Measurements from ENCODE around the gene PTBP2.
"Not testable (repeated sequence)": the region's sequence is repeated elsewhere in the genome, so short reads cannot be mapped to it uniquely, and the experiment has no call there.

Gene PTBP2

DNA sequence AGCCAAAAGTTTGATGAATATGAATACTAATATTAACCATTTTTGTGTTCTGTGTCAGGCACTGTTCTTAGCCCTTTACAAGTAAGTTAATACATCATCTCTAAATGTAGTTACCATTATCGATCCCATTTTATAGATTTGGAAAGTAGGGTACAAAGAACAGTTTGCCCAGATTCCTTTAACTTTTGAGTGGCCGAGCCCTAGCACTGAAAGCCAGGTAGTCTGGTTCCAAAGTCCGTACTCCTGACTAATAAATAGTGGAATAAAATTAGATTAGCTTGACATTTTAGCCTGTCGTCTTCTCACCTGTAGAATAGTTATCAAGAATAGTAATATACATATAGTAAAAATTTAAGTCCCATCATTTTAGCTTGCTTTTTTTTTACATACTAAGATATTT lies 70.6 kb downstream of the PTBP2 start:
- H3K27ac Mint-ChIP-seq (ENCODE audit: low read depth): no peak overlapping the region
- peaks cover 7% of the 10 kb centered on the region for H3K9me3 Mint-ChIP-seq
- peaks cover 9% of the 10 kb centered on the region for H3K4me1 Mint-ChIP-seq
- no peak for ATAC-seq (replicated peaks; ENCODE audit: extremely low read depth, poor library complexity, severe bottlenecking)
- peaks cover 11% of the 10 kb centered on the region for H3K36me3 Mint-ChIP-seq (ENCODE audit: insufficient read depth)
- H3K27me3 Mint-ChIP-seq: no peaks in the 10 kb centered on the region
- no peak for DNase-seq (ENCODE audit: low spot score in 2 of 2)
- H3K4me3 Mint-ChIP-seq: no peak overlapping the region

DNA sequence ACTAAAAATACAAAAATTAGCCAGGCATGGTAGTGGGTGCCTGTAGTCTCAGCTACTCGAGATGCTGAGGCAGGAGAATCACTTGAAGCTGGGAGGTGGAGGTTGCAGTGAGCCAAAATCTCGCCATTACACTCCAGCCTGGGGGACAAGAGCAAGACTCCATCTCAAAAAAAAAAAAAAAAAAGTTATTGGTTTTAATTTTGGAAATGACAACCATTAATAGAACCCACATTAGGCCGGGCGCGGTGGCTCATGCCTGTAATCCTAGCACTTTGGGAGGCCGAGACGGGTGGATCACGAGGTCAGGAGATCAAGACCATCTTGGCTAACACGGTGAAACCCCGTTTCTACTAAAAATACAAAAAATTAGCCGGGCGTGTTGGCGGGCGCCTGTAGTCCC lies 80.1 kb downstream of the PTBP2 start:
- ATAC-seq (replicated peaks; ENCODE audit: extremely low read depth, poor library complexity, severe bottlenecking); H3K27ac Mint-ChIP-seq (ENCODE audit: low read depth); H3K4me3 Mint-ChIP-seq; DNase-seq (ENCODE audit: low spot score in 2 of 2); H3K27me3 Mint-ChIP-seq; H3K9me3 Mint-ChIP-seq: not testable (repeated sequence)
- Mint-ChIP-seq H3K36me3 (ENCODE audit: insufficient read depth) (peaks cover 18% of the 10 kb centered on the region), H3K4me1 (peaks cover 16% of the 10 kb centered on the region)

DNA sequence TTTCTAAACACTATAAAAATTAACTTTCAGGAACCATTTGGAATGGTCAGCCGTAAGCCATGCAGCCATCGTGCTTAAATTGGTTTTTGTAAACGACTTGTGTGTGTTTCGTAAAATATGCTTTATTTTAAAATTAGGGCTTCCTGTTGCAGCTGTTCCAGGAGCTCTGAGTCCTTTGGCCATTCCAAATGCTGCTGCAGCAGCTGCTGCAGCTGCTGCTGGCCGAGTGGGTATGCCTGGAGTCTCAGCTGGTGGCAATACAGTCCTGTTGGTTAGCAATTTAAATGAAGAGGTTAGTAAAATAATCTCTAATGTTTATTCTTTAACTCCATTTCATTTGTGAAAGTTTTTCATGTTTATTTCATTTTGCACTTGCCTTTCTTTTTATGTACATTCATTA lies 83.1 kb downstream of the PTBP2 start:
- Mint-ChIP-seq H3K36me3 (ENCODE audit: insufficient read depth) (peaks cover 18% of the 10 kb centered on the region), H3K4me1 (peaks cover 12% of the 10 kb centered on the region), H3K27me3 (no peaks in the 10 kb centered on the region), H3K4me3 (no peak overlapping the region), H3K27ac (ENCODE audit: low read depth) (no peak overlapping the region), H3K9me3 (no peaks in the 10 kb centered on the region)
- ATAC-seq (replicated peaks; ENCODE audit: extremely low read depth, poor library complexity, severe bottlenecking) (no peak), DNase-seq (ENCODE audit: low spot score in 2 of 2) (no peak)

DNA sequence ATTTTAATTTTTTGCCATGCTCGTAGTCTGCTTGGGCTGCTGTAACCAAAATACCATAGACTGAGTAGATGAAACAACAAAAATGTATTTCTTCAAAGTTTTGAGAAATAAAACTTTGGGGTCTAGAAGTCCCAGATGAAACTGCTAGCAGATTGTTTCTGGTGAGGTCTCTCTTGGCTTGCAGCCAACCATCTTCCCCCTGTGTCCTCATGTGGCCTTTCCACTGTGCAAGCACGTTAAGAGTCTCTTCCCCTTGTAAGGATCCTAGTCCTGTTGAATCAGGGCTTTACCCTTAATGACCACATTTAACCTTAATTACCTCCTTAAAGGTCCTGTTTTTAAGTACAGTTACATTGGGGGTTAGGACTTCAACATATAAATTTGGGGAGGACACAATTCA lies 86.6 kb downstream of the PTBP2 start:
- ATAC-seq (replicated peaks; ENCODE audit: extremely low read depth, poor library complexity, severe bottlenecking): no peak
- Mint-ChIP-seq H3K27ac (ENCODE audit: low read depth) (no peak overlapping the region), H3K9me3 (no peaks in the 10 kb centered on the region)

DNA sequence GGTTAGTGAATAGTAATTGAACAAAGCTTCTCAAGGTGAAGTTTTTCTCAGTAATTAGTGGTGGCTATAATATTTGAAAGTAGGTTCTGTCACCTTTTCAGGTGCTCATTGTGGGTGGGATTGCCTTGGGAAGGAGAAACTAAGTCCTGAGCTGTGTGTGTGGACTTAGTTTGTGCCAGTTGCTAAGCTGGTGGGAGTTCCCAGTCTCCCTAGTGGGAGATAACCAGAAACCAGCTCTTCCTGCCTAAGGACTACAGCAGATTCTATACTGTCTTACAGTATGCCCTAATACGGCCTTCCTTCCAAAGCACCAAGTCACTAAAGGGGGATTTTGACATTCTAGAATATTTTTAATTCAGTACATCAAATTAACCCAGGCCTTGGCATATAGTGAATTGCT lies 94.3 kb downstream of the PTBP2 start:
- no peak for ATAC-seq (replicated peaks; ENCODE audit: extremely low read depth, poor library complexity, severe bottlenecking)
- H3K4me1 Mint-ChIP-seq: no peaks in the 10 kb centered on the region
- DNase-seq (ENCODE audit: low spot score in 2 of 2): no peak
- H3K27ac Mint-ChIP-seq (ENCODE audit: low read depth): no peak overlapping the region
- no peaks in the 10 kb centered on the region for H3K27me3 Mint-ChIP-seq
- no peak overlapping the region for H3K4me3 Mint-ChIP-seq
- H3K36me3 Mint-ChIP-seq (ENCODE audit: insufficient read depth): peaks cover 19% of the 10 kb centered on the region
- H3K9me3 Mint-ChIP-seq: no peaks in the 10 kb centered on the region

More for the DNA sequence above, 86.6 kb downstream of the PTBP2 start:
- Mint-ChIP-seq H3K36me3 (ENCODE audit: insufficient read depth) (peaks cover 27% of the 10 kb centered on the region), H3K4me3 (no peak overlapping the region), H3K4me1 (peaks cover under 1% of the 10 kb centered on the region), H3K27me3 (no peaks in the 10 kb centered on the region)
- DNase-seq (ENCODE audit: low spot score in 2 of 2): no peak

DNA sequence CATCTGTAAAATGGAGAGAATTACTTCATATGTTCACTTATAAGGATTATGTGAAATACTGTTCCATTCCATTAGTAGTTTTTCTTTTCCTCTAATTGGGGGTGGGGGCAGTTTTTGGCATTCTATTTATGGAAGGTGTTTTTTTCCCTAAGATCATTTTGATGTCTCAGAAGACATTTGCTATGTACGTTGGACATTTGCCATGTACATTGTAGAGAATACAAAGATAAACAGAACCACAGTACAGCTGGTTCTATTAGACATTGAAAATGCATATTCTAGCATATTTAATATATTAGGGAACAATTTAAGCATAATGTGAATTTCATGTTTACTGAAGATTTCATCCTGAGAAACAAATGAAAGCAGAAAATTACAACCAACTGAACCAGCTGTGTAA lies 98.5 kb downstream of the PTBP2 start:
- H3K4me1 Mint-ChIP-seq: no peaks in the 10 kb centered on the region
- H3K4me3 Mint-ChIP-seq: no peak overlapping the region
- H3K36me3 Mint-ChIP-seq (ENCODE audit: insufficient read depth): peaks cover 2% of the 10 kb centered on the region
- no peak overlapping the region for H3K27ac Mint-ChIP-seq (ENCODE audit: low read depth)
- DNase-seq (ENCODE audit: low spot score in 2 of 2) (no peak), ATAC-seq (replicated peaks; ENCODE audit: extremely low read depth, poor library complexity, severe bottlenecking) (no peak)
- no peaks in the 10 kb centered on the region for H3K9me3 Mint-ChIP-seq
- H3K27me3 Mint-ChIP-seq: no peaks in the 10 kb centered on the region

DNA sequence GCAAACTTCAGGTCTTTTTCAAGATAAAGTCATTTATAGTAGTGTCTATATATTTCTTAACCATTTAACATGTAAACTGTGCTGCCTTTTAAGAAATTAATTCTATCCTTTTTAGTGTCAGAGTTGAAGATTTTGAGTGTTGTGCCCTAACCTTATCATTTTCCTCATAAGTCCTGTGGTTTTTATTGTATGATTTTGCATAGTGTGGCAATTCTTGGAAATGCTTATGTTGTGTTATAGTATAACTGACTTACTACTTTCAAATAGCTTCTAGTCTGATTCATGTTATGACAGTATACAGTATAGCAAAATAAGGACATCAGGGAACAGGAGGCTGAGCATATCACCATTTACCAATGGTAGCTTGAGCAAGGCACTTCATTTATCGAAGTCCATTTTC lies 99.1 kb downstream of the PTBP2 start:
- Mint-ChIP-seq H3K27ac (ENCODE audit: low read depth) (no peak overlapping the region), H3K36me3 (ENCODE audit: insufficient read depth) (peaks cover 2% of the 10 kb centered on the region), H3K4me3 (no peak overlapping the region), H3K27me3 (no peaks in the 10 kb centered on the region), H3K9me3 (no peaks in the 10 kb centered on the region), H3K4me1 (no peaks in the 10 kb centered on the region)
- DNase-seq (ENCODE audit: low spot score in 2 of 2) (no peak), ATAC-seq (replicated peaks; ENCODE audit: extremely low read depth, poor library complexity, severe bottlenecking) (no peak)

DNA sequence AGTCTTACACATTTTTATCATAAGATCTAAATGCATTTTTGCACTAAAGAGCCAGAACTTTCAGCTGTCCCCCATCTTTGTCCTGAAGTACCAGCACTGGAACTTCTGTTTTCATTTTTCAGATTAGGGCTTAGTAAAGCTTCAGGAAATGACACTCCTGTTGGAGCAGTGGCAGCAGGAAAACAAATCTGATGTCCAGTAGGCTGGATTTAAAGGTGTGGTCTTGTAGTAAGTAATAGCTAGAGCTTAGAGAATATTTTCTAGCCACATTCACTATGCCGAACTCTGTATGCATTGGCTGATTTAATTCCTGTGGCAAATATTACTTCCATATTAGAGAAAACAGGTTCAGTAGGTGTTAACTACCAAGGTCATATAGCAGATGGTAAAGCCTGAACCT lies 103.6 kb downstream of the PTBP2 start:
- H3K36me3 Mint-ChIP-seq (ENCODE audit: insufficient read depth): peaks cover 2% of the 10 kb centered on the region
- ATAC-seq (replicated peaks; ENCODE audit: extremely low read depth, poor library complexity, severe bottlenecking) (no peak), DNase-seq (ENCODE audit: low spot score in 2 of 2) (no peak)
- H3K4me1 Mint-ChIP-seq: no peaks in the 10 kb centered on the region
- no peak overlapping the region for H3K4me3 Mint-ChIP-seq
- H3K27ac Mint-ChIP-seq (ENCODE audit: low read depth): no peak overlapping the region
- H3K27me3 Mint-ChIP-seq: no peaks in the 10 kb centered on the region
- no peaks in the 10 kb centered on the region for H3K9me3 Mint-ChIP-seq

DNA sequence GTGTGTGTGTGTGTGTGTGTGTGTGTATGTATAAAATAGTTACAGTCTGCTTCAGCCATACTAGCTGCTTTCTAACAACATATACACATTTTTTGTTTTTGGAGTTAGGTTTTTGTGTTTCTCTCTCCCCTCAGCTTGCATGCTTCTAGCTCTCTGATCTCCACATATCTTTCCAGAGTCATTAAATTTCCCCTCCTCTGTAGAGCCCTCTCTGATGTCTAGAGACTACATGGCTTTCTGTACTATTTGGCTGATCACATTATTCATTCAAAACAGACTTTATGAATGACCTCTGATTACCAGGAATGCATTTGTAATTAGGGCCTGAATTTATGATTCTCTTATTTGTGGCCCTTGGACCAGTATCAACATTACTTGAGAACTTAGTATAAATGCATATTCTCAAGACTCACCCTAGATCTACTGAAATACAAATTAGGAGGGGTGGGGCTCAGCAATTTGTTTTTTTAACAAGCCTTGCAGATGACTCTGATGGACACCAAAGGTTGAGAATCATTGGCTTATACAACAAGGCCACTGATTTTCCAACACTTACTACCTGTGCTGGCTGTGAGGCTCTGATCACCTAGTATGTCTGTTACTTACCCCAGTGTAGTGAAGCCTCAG lies 104.5 kb downstream of the PTBP2 start:
- no peaks in the 10 kb centered on the region for H3K9me3 Mint-ChIP-seq
- no peak for ATAC-seq (replicated peaks; ENCODE audit: extremely low read depth, poor library complexity, severe bottlenecking)
- H3K4me3 Mint-ChIP-seq: no peak overlapping the region
- H3K27me3 Mint-ChIP-seq: no peaks in the 10 kb centered on the region
- DNase-seq (ENCODE audit: low spot score in 2 of 2): no peak
- H3K36me3 Mint-ChIP-seq (ENCODE audit: insufficient read depth): peaks cover 2% of the 10 kb centered on the region
- no peak overlapping the region for H3K27ac Mint-ChIP-seq (ENCODE audit: low read depth)
- no peaks in the 10 kb centered on the region for H3K4me1 Mint-ChIP-seq

DNA sequence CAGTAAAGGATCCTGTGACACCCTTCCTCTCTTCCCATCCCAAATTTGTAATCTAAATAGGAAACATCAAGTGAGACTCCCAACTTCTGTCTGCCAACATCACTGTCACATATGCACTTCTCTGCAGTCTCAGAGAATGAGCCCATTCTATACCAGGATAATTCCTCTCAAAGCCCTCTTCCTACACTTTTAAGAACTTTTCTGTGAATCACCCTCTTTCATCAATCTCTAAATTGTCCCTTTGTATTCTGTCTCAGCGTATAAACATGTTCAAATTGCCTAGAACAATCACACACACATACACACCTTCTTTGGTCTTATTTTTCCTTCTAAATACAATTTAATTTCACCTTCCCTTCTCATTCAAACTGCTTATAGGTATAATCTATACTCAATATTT lies 111.8 kb downstream of the PTBP2 start:
- Mint-ChIP-seq H3K4me1 (no peaks in the 10 kb centered on the region), H3K4me3 (no peak overlapping the region), H3K9me3 (no peaks in the 10 kb centered on the region)

DNA sequence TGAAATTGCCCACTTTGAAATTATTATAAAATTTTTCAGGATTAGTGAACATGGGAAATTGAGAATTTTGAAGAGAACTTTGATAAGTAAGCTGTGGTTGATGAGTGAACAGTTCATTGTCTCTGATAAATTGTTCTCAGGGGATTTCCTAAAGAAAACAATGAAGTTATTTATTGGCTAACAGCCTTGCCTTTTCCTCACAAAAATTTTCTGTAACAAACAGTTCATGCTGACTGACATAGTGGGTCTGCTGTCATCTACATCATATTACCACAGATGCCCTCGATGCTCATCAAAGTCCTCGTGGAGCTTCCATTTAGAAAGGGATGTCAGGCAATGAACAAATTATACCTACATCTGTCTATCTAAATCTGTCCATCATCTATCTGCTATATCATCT lies 113.4 kb downstream of the PTBP2 start:
- H3K9me3 Mint-ChIP-seq: no peaks in the 10 kb centered on the region

More for the DNA sequence above, 111.8 kb downstream of the PTBP2 start:
- no peaks in the 10 kb centered on the region for H3K36me3 Mint-ChIP-seq (ENCODE audit: insufficient read depth)
- no peak for DNase-seq (ENCODE audit: low spot score in 2 of 2)
- no peaks in the 10 kb centered on the region for H3K27me3 Mint-ChIP-seq
- no peak for ATAC-seq (replicated peaks; ENCODE audit: extremely low read depth, poor library complexity, severe bottlenecking)
- H3K27ac Mint-ChIP-seq (ENCODE audit: low read depth): no peak overlapping the region

DNA sequence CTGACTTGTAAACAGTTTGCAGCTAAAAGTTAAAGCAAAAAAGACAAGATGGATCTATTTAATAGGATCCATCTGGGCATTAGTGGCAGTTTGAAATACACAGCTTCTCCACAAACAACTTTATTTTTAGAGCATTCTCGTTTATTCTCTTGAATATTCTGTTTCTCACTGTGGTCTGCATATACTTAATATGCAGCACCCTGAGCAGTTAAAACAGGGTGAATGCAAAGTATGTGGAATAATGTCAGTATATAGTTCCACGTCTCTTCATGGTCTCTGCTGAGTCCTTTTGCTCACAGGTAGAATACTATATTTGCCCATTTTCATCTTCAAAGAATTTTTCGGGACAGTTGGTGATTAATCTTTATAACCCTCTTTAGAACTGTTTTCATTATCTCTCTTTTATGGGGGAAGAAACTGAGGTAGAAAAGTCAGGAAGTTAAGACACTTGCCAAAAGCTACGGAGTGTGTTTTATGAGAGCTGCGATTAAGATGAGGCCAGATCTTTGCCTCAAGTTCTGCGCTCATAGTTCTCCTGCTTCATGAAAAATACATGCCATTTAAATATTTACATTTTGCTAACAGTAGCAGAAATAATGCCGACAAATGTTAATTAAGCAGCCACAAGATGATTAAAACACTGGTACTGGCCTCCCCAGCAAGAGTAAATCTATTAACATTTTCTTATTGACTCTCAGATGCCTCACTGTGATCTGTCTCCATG lies 115.6 kb downstream of the PTBP2 start:
- no peak for DNase-seq (ENCODE audit: low spot score in 2 of 2)
- ATAC-seq (replicated peaks; ENCODE audit: extremely low read depth, poor library complexity, severe bottlenecking): no peak
- Mint-ChIP-seq H3K9me3 (no peaks in the 10 kb centered on the region), H3K36me3 (ENCODE audit: insufficient read depth) (no peaks in the 10 kb centered on the region), H3K4me3 (no peak overlapping the region), H3K27ac (ENCODE audit: low read depth) (no peak overlapping the region), H3K27me3 (no peaks in the 10 kb centered on the region), H3K4me1 (no peaks in the 10 kb centered on the region)

More for the DNA sequence above, 113.4 kb downstream of the PTBP2 start:
- H3K27me3 Mint-ChIP-seq: no peaks in the 10 kb centered on the region
- H3K4me1 Mint-ChIP-seq: no peaks in the 10 kb centered on the region
- H3K27ac Mint-ChIP-seq (ENCODE audit: low read depth): no peak overlapping the region
- no peak overlapping the region for H3K4me3 Mint-ChIP-seq
- no peaks in the 10 kb centered on the region for H3K36me3 Mint-ChIP-seq (ENCODE audit: insufficient read depth)
- no peak for ATAC-seq (replicated peaks; ENCODE audit: extremely low read depth, poor library complexity, severe bottlenecking)
- DNase-seq (ENCODE audit: low spot score in 2 of 2): no peak

DNA sequence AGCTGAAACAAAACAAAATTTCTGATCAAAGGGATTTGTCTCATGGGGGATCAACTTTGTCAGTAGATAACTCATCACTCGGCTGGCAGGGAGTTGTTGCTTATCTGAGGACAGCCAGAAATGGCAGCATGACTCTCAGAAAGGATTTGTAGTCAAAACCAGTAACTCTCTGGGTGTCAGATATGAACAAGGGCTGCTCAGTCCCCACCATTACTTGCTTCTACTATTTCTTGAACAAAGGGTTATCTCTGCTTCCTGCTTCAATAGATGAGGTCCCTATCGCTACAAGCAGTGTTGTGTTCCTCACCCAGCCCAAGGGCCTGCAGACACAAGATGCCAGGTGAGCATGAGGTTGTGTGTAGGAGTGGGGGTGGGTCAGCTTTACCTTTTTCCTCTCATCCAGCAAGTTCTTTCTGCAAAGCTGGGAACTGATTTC lies 116.2 kb downstream of the PTBP2 start:
- Mint-ChIP-seq H3K36me3 (ENCODE audit: insufficient read depth) (no peaks in the 10 kb centered on the region), H3K27me3 (no peaks in the 10 kb centered on the region), H3K27ac (ENCODE audit: low read depth) (no peak overlapping the region), H3K9me3 (no peaks in the 10 kb centered on the region), H3K4me1 (no peaks in the 10 kb centered on the region), H3K4me3 (no peak overlapping the region)
- DNase-seq (ENCODE audit: low spot score in 2 of 2) (no peak), ATAC-seq (replicated peaks; ENCODE audit: extremely low read depth, poor library complexity, severe bottlenecking) (no peak)

Data from central memory CD8-positive, alpha-beta T cell (primary cell).